ENCODE results near the gene APBB2.

GRCh38 chr4:41160012-41160789, 54.1 kb downstream of the APBB2 start:
- TF ChIP-seq, protein P1, sequence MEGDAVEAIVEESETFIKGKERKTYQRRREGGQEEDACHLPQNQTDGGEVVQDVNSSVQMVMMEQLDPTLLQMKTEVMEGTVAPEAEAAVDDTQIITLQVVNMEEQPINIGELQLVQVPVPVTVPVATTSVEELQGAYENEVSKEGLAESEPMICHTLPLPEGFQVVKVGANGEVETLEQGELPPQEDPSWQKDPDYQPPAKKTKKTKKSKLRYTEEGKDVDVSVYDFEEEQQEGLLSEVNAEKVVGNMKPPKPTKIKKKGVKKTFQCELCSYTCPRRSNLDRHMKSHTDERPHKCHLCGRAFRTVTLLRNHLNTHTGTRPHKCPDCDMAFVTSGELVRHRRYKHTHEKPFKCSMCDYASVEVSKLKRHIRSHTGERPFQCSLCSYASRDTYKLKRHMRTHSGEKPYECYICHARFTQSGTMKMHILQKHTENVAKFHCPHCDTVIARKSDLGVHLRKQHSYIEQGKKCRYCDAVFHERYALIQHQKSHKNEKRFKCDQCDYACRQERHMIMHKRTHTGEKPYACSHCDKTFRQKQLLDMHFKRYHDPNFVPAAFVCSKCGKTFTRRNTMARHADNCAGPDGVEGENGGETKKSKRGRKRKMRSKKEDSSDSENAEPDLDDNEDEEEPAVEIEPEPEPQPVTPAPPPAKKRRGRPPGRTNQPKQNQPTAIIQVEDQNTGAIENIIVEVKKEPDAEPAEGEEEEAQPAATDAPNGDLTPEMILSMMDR (conservative IDR thresholded peaks at IDR 0.05) = no peak
- TF ChIP-seq EZH2 (IDR thresholded peaks at IDR 0.05; ENCODE audit: low read depth) = no peak
